HG03558 (cell line): ENCODE results near the gene ZBTB47.

Source experiments
- ATAC-seq: cut with Tn5 transposase; IDR thresholded peaks from one replicate; pipeline ENCODE4 v1.9.1; 2021; ENCODE audit warnings: moderate number of reproducible peaks; ENCODE audit not compliant: unreplicated experiment; ENCODE audit errors: extremely low read depth

ZBTB47 gene

DNA sequence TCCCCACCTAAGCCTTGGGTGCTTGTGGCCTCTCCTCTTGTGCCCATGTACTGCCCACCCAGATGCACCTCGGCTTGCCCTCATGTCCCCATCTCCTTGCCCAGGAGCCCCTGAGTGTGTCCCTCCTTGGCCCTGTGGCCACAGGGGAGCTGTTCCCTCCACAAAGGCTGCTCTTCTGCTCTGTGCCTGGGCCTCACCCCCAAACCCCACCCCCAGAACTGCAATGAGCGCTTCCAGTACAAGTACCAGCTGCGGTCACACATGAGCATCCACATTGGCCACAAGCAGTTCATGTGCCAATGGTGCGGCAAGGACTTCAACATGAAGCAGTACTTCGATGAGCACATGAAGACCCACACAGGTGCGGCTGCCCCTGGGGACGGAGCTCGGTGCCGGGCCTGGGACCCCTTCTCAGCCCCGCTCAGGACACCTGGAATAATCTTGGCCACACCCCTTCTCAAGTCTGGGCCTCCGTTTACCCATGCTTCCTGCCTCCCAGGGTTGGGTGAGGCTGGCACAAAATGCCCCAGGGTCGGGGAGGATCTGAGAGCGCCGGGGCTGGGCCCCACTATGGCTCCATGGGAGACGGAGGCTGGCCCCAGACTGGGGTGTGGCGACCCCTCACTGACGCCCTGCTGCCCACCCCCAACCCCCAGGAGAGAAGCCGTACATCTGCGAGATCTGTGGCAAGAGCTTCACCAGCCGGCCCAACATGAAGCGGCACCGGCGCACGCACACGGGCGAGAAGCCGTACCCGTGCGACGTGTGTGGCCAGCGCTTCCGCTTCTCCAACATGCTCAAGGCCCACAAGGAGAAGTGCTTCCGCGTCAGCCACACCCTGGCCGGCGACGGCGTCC, 10.3 kb downstream of the ZBTB47 start:
- ATAC-seq, result no peak

DNA sequence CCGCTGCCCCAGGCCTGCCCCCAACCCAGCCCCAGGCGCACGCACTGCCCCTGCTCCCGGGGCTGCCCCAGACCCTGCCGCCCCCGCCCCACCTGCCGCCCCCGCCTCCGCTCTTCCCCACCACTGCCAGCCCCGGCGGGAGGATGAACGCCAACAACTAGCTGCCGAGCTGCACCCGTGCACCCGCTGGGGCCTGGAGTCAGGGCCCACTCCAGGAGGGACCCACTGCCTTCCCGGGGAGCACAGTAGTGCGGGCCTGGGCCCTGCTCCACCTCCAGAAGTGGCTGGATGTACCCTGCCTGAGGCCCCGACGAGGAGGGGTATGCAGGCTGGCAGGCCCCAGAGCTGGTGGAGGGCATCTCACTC, 10.9 kb downstream of the ZBTB47 start:
- ATAC-seq, result no peak

DNA sequence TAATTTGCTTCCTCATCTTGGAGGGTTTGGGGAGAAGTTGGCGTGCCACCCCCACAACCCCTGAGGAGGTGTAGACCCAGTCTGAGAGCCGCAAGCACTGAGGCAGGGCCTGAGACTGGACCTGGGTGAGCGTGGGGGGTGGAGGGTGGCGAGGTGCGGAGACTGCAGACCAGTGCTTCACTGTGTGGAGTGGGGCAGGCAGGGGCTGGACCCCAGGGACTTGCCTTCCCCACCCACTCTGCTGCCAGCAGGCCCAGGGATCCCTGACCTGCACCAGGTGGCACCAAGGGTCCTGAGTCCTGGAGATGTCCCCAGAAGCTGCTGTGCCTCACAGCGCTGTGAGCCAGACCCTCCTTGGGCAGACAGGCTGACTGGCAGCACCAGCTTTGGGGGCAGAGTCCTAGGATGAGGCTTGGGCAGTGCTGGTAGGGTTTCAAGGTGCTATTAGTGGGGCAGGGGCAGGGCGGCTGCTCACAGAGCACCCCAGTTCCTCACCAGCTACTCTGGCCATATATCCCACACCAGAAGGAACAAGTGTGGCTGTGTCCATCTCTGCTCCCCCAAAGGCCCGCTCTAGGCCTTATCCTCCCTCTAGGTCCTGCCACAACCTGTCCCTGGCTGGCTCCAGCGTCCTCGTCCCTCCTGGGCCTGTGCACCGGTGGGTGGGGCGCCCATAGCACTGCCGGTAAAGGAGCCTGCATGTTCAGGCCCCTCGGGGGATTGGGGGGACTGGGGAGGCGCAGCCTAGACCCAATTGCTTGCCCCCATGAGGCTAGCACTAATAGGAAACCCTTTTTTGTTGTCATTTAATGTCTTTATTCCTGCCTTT, 11.8 kb downstream of the ZBTB47 start:
- no peak for ATAC-seq

DNA sequence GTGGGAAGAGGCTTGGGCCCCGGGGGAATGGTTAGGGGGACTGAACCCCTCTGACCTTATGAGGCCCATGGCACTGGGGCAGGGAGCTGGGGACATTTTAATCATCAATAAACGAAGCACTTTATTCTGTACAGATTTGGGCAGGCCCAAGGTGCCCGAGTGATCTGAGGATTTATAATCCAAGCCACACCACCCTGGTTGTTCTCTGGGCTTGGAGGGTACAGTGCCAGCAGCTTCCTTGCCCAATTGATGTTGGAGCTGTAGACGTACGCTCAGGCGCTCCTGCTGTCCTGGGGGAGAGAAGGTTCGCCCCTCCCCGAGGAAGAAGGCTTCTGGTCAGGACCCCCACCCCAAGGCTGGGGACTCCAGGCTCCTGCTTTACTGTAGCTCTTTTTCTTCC, 12.5 kb downstream of the ZBTB47 start:
- ATAC-seq, result no peak

DNA sequence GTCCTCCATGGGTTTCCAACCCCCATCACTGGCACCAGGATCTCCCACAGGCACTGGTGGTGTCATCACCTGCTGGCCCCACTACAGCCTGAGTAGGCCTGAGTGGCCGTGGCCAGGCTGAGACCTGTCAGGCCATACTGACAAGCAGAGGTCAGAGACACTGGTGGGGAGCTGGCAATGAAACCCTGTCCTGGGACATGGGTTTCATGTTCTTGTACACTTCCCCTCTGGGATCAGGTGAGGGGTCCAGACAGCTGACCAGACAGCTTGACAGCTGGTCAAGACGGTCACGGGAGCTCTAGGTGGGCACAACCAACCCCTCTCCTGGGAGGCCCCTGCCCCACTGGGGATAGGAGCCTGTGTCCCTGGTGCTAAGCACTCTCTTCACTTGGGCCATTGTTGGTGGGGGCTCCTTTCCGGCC, 13.1 kb downstream of the ZBTB47 start:
- ATAC-seq, result no peak

DNA sequence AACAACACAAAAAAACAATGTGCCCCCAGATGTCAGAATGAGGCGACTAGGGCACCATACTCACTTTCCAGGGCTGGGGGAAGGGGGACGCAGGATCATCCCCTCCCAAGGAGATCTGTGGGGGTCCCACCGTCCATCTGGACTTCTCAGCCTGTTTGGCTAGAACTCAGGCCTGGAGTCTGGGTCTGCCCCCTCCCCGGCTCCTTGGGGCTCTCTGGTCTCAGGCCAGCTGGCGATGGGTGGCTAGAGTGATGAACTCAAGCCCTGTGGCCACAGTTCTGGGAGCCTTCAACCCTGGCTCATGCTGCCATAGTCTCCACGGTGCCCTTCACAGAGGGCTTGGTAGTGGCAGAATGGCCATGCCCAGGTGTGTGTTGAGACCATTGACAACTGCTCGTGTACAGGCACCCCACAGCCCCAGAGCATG, 13.6 kb downstream of the ZBTB47 start:
- ATAC-seq, result no peak

DNA sequence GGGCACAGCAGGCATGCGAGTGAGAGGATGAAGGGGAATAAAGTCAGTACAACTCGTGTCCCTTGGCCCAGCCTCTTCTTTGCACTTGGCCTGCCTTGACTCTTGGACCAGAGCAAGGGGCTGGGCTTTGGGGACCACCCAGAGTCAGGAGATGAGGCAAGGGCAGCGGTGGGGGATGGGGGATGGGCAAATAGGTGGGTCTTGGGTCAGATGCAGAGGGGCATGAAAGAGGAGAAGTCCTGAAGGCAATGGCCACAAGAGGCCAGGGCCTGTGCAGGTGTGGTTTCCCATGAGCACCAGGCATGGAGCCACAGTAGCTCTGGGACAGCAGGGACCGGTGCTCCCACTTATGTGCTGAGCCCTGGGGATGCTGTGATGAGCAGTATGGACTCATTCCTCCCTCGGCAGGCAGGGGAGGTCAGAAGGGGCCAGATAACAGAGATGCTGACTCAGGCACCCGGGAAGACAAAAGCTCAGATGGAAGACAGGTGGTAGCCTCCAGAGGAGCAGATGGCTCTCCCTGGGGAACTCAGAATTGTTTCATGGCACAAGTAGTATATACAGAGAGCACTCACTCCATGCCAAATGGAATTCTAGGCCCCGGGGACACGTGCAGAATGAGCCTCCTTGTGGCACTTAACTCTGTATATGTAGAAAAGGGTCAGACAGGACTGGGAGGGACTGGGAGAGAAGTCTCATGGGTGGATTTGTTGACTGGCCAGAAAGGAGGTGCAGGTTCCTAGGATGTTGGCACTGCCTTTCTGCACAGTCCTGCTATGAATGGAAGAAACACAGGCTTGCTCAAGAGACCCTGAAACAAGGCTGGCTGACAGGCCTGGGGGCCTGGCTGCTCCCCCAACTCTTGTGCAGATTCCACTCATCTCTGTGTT, 14.3 kb downstream of the ZBTB47 start:
- ATAC-seq, result no peak

DNA sequence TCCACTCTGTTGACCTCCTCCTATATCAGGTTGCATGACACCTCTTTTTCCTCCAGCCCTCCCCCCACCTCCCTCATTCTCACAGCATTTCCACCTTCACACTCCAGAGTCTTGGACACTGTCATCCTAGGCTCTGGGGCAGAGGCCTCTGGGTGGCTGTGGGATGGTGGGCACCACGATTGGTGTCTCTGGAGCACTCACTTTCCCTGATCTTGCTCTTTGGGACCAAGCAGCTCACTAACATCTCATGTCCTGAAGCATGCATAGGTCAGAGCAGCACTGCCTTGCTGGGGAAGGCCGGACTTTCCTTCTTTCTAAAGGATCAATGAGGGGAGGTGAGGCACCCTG, 14.9 kb downstream of the ZBTB47 start:
- no peak for ATAC-seq

DNA sequence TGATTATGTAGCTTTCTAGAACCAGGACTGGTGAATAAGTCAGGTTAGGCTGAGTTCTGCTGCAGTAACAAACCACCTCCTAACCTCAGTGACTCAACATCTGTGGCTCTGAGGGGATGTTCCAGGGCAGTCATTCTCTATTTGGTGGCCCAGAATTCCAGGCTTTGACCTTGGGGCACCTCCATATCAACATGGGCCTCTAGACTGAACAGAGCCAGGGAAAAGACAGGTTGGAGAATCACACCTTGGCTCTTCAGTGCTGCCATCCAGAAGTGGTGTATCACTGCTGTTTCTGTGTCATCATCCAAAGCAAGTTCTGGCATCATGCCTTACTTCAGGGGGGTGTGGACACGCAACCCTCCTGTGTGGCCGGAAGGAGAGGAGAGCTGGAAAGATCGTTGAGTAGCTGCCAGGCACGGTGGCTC, 15.3 kb downstream of the ZBTB47 start:
- no peak for ATAC-seq

DNA sequence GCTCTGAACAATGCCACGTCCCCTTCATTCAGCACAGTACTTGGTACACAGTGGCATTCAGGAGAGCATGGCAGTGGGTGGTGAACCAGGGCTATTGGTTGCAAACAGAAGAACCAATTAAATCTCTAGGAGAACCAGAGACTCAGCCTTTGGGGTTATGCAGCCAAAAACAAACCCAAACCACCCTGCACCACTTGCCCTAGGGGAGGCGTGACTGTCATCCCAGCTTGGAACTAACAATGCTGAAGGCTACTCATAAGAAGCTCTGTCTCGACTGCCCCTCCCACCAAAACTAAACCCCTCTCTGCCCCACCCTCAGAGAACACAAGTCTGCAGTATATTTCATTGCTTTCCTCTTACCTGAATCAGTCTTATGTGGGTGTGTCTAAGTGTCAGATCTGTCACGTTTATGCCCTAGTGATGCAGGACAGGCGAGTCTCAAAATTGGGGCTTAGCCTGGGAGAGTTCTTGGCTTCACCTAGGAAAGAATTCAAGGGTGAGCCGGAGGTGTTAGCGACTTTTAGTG, 16.6 kb downstream of the ZBTB47 start:
- ATAC-seq, result no peak

DNA sequence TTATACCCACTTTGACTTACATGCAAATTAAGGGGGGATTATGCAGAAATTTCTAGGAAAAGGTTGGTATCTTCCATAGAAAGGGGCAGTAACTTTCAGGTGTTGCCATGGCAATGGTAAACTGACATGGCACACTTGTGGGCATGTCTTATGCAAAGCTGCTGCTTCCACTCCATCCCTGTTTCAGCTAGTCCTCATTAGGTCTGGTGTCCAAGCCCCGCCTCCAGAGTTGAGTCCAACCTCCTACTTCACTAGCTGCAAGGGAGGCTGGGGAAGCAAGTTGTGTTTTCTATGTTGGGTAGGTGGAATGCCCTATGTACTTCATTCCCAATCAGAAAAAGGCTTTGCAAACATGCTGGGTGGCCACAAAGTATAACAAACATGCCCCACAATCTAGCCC, 17.2 kb downstream of the ZBTB47 start:
- ATAC-seq, result no peak

DNA sequence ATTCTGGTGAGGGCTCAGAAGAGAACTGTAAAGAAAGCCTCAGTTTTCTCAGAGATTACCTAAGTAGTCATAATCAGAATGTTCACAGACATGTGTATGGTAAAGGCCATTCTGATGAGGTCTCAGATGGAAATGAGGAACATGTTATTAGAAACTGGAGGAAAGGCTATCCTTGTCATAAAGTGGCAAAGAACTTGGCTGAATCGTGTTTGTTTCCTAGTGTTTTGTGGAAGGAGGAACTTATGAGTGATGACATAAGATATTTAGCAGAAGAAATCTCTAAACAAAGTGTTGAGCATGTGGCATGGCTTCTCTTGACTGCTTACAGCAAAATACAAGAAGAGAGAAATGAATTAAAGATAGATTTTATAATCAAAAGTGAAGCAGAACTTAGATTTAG, 19.0 kb downstream of the ZBTB47 start:
- no peak for ATAC-seq

DNA sequence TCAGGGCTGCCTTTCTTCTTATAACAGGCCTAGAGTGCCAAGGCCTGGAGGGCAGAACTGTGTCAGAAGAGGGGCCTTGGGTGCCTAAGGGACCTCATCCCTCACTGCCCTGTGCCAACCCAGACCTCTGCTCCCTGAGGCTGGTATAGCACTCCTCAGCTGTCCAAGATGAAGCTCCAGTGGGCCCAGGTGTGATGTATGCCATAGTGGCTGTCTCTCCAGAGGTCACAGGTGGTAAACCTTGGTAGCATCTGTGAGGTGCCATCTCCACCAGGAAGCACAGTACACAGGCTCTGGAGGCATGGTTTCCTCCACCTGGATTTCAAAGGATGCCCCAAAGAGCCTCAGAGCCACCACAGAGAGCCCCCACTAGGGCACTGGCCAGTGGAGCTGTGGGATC, 19.6 kb downstream of the ZBTB47 start:
- ATAC-seq, result no peak

DNA sequence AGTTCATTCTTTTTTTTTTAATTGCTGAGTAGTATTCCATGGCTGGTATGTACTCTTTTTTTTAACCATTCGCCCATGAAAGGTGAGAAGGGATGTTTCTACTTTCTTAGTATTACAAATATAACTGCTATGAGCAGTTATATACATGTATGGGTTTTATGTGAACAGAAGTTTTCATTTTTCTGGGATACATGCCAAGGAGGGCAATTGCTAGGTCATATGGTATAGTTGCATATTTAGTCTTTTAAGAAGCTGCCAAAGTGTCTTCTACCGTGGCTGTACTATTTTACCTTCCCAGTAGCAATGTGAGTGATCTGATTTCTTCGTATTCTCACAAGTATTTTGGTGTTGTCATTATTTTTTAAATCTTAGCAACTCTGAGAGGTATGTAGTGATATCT, 20.6 kb downstream of the ZBTB47 start:
- no peak for ATAC-seq

DNA sequence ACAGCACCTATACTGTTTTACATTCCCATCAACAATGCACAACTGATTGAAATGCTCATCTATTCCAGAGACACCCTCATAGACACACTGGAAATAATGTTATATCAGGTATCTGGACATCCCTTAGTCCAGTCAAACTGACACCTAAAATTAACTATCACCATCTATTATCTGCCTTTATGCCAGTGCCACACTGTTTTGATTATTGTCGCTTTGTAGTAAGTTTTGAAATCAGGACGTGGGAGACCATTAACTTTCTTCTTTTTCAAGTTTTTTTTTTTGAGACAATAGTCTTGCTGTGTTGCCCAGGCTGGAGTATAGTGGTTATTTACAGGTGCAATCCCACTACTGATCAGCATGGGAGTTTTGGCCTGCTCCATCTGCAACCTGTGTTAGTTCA, 22.4 kb downstream of the ZBTB47 start:
- ATAC-seq, result no peak

DNA sequence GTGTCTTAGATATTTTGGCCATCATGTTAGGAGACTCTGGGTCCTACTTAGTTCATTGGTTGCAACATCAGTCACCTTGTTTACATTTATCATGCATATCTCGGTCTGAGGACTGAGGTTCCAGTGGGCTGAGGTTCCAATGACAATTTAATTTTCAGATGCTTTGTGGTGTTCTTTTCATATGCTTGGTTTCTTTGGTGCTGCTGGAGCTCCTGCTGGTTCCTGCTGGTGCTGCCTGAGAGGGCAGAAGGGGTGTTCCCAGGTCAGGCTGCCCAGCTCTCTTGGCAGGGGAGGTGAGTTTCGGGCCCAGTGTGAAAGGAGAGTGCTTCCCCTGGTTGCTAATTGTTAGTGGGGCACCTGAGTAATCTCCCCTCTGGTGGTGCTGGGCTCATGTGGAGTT, 24.9 kb downstream of the ZBTB47 start:
- ATAC-seq, result no peak

DNA sequence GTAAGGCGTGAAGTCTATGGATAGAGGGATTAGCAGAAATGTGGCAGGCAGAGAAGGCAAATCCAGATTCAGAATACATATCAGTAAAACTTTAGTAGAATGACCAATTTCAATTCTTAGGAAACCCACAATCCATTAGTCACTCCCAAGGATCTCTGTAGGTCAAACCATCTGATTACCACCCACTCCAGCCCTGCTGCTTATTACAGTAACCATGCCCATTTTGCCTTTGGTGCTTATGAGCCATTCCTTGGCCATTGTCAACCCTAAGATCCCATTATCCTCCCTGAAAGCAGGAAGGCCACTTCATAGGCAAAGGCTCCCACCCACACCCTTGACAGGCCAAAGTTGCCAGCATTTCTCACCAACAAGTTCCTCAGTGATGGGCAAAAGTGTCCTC, 26.8 kb downstream of the ZBTB47 start:
- ATAC-seq, result no peak

DNA sequence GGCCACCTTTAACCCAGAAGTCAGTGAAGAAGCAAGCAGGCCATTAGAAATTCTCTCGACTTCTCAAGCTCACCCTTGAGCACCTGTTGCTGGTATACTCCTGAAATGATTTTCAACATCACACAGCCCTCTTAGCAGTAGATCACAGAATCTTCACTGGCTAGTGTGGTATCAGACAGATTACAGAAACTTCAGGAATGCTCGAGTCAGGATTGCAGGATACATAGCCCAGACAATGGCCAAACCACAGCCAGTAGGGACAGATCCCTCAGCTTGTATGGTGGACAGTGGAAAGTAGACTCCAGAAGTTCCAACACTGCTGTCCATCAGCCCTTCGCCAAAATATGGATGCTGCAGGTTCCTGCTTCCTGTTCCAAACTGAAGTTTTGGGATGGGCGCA, 27.3 kb downstream of the ZBTB47 start:
- ATAC-seq, result no peak

DNA sequence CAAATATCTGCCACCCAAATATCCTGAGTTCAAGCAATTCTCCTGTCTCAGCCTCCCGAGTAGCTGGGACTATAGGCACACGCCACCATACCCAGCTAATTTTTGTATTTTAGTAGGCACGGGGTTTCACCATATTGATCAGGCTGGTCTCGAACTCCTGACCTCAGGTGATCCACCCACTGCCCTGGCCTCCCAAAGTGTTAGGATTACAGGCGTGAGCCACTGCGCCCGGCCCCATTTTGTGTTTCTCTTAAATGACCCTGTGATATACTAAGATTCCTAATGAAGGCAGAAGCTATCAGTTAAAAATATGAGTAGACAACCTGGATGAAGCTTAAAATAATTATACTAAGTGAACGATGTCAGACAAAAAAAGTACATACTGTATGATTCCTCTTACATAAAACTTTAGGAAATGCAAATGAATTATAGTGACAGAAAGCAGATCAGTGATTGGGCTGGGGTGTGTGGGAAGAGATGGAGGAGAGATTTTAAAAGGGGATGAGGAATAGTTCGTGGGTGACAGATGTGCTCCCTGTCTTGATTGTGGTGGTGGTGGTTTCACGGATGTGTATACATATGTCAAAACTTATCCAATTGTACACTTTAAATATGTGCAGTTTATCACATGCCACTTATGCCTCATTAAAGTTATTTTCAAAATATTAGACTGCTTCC, 28.0 kb downstream of the ZBTB47 start:
- ATAC-seq, result no peak
